Ovary (tissue), 3 donors: ENCODE results near the gene PLEKHM3.

Experiments used
- EP300 ChIP-seq: sonication (generic); formaldehyde crosslinking; IDR thresholded peaks from one replicate; pipeline ENCODE4 v1.6.1; 2017; ENCODE audit warnings: antibody characterized with exemption
- TF ChIP-seq, protein P1 (sequence below), 3 donors: fragments of 450-650 bp in 2 of 3; fragments of 200-600 bp in 1 of 3; IDR thresholded peaks; one replicate each; pipeline versions ENCODE4 v1.5.1 to v1.8.0; 2016 to 2022; ENCODE audit warnings: antibody characterized with exemption in 3 of 3, mild to moderate bottlenecking in 1 of 3
- donor health status: DM: no; HTN: no; CAD: no.

DNA sequence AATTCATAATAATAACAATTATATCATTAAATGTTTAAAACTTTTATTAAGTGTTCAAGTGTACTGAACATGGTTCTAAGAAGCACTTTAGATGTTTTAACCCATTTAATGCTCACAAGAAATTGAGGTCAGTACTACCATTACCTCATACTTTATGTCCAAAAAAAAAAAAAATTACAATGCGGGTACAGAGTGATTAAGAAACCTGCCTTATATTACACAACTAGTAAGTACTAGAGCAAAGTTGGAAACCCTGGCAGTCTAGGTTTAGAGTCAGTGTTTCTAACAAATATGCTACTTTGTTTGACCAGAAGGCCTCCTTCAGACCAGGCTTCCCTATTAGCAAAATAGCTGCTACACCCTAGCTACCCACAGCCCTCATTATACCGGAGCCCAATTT, 28.5 kb downstream of the PLEKHM3 start:
- TF ChIP-seq, protein P1, sequence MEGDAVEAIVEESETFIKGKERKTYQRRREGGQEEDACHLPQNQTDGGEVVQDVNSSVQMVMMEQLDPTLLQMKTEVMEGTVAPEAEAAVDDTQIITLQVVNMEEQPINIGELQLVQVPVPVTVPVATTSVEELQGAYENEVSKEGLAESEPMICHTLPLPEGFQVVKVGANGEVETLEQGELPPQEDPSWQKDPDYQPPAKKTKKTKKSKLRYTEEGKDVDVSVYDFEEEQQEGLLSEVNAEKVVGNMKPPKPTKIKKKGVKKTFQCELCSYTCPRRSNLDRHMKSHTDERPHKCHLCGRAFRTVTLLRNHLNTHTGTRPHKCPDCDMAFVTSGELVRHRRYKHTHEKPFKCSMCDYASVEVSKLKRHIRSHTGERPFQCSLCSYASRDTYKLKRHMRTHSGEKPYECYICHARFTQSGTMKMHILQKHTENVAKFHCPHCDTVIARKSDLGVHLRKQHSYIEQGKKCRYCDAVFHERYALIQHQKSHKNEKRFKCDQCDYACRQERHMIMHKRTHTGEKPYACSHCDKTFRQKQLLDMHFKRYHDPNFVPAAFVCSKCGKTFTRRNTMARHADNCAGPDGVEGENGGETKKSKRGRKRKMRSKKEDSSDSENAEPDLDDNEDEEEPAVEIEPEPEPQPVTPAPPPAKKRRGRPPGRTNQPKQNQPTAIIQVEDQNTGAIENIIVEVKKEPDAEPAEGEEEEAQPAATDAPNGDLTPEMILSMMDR (IDR thresholded peaks at IDR 0.05) = no peak
- no peak for TF ChIP-seq EP300
